GM21723 (cell line): Measurements from ENCODE around the gene ZNF813.
"Not testable (repeated sequence)": the region's sequence is repeated elsewhere in the genome, so short reads cannot be mapped to it uniquely, and the experiment has no call there.

Experiments used
- ATAC-seq: cut with Tn5 transposase; IDR thresholded peaks from one replicate; pipeline ENCODE4 v1.9.1; 2021; ENCODE audit warnings: mild to moderate bottlenecking, moderate library complexity; ENCODE audit not compliant: unreplicated experiment

The ZNF813 gene

GRCh38 chr19:53475470-53475869 lies 7.9 kb downstream of the ZNF813 start:
- not testable (repeated sequence) for ATAC-seq

DNA sequence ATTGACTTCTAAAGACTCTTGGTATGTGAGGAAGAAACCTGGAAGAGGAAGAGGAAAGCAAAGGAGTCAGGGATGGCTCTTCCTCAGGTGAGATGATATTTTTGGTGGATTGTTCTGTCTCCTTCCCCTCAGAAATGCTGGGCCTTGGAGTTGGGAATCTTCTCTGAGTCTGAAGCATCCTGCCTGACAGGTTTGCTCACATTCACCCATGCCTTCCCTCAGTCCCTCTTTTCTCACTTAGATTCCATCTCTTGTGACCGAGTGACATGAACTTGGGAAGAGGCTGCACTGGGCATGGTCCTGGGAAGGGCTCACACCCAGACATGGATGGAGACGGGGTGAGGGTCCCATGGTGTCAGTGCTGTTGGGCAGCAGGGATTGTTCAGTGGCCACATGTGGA lies 16.2 kb downstream of the ZNF813 start:
- ATAC-seq = not testable (repeated sequence)

DNA sequence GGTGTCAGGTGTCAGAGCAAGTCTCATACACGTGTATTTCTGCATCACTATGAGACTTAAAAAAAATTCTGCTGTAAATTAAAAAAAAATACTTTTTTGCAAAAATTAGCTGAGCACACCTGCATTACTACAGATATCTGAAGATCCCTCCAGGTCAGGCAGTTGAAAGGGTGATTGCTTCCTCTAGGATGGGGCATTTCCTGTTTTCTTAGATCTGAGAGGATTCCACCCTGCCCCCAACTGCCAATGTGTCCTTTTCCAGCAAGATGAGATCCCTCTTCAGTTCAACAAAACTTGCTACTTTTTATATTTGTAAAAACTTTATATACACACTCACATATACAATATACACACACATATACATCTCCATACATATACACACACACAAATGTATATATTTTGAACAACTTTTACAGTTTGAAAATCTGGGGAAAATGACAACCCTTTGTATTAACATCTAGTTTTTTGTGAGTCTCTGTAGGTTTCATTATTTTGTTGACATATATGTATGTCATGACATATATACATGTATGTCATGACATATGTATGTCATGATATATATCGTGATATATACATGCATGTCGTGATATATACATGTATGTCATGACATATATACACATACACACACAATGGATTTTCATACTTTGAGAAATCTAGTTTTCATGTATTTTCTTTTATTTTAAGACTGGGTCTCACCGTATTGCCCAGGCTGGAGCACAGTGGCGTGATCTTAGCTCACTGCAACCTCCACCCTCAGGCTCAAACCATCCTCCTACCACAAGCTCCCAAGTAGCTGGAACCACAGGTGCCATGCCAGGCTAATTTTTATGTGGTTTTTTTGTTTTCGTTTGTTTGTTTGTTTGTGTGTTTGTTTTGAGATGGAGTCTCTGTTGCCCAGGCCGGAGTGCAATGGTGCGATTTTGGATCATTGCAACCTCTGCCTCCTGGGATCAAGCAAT lies 17.8 kb downstream of the ZNF813 start:
- no peak for ATAC-seq

GRCh38 chr19:53492153-53492552 lies 24.6 kb downstream of the ZNF813 start:
- ATAC-seq = no peak

DNA sequence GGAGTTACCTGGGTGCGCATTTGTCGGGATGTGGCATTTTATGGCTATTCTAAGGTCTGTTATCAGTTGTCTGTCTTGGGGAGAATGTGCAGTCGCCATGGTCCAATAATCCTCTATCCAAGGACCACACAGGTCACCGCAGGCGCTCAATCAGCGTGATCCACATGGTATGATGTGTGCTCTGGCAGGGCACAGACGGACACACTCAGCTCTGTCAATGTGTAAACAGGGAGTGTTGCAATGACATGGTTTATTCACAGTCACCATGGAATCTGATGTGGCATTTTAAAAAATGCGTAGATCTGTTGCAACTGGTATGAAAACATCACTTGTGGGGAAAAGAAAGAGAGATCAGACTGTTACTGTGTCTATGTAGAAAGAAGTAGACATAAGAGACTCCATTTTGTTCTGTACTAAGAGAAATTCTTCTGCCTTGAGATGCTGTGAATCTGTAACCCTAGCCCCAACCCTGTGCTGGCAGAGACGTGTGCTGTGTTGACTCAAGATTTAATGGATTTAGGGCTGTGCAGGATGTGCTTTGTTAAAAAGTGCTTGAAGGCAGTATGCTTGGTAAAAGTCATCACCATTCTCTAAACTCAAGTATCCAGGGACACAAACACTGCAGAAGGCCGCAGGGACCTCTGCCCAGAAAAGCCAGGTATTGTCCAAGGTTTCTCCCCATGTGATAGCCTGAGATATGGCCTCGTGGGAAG lies 29.9 kb downstream of the ZNF813 start:
- ATAC-seq = not testable (repeated sequence)

GRCh38 chr19:53498024-53498395 lies 30.5 kb downstream of the ZNF813 start:
- not testable (repeated sequence) for ATAC-seq

DNA sequence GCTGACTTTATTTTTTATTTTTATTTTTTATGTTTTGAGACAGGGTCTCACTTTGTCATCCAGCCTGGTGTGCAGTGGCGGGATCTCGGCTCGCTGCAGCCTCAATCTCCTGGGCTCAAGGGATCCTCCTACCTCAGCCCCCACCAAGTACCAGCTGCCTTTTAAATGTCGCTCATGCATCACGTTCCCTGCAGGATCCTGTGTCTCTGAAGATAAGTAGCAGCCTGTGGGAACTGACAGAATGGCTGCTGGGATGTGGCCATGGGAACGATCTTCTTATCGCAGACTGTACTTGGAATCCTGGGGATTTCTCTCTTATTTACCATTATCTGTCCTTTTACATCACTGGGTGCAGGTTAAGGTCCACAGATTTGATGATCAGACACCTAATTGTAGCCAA lies 35.6 kb downstream of the ZNF813 start:
- not testable (repeated sequence) for ATAC-seq

GRCh38 chr19:53503671-53504364 lies 36.3 kb downstream of the ZNF813 start:
- ATAC-seq = not testable (repeated sequence)

DNA sequence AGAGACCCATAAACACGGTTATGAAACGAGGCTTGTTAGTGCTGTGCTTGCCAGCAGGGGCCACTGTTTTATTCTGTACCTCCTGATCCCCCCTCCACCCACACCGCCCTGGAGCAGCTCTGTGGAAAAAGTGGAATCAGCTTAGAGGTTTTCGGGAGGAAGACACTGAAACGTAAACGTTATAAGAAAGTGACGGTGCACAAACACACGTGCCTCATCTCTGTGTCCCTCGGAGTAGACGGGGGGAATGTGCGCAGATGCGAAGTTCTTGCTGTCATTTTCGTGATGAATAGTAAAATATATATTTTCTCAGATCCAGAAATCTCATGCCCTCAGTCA lies 36.8 kb downstream of the ZNF813 start:
- not testable (repeated sequence) for ATAC-seq

DNA sequence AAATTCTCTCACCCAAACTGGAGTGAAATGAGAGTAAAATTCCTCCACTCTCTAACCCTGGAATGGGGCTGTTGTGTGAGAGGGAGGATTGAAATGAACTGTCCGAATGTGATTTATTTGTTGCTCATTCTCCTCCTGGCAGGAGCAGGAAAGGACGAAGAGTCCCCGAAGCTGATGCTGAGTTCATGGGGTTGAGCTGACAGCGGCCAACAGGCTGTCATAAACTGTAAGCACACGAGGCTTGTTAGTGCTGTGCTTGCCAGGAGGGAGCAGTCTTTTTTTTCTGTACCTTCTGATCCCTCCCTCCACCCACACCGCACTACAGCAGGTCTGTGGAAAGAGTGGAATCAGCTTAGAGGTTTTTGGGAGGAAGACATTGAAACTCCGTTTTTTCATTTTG lies 37.4 kb downstream of the ZNF813 start:
- ATAC-seq = no peak

GRCh38 chr19:53506728-53507127 lies 39.2 kb downstream of the ZNF813 start:
- ATAC-seq = no peak

GRCh38 chr19:53507523-53508442 lies 40.2 kb downstream of the ZNF813 start:
- no peak for ATAC-seq

DNA sequence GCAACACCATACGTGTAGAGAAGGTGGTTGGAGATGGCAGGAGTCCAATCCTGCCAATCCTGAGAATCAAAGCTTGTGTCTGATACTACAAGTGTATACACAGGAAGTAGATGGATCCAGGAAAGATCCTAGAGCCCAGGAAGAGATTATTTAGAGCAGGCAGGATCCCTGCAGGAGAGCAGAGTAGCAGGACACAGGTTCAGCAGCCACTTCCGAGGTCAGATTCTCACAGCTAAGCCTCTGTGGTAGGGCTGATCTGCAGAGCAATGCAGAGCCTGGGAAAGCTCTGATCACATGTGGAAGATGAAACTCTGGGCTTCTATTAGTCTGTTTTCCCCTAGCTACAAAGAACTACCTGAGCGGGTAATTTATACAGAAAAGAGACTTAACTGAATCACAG lies 41.9 kb downstream of the ZNF813 start:
- ATAC-seq = no peak

DNA sequence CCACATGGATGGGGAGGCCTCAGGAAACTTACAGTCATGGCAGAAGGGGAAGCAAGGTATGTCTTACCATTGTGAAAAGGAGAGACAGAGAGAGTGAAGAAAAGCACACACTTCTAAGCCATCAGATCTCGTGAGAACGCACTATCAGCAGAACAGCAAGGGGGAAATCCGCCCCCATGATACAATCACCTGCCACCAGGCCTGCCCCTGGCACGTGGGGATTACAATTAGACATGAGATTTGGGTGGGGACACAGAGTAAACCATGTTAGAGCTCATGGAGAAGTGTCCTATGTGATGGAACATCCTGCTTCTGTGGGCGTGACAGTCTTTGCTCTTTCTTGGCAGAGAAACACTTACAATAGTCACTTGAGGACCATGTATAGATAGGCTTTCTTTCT lies 42.3 kb downstream of the ZNF813 start:
- ATAC-seq = no peak

GRCh38 chr19:53511357-53511756 lies 43.8 kb downstream of the ZNF813 start:
- ATAC-seq = no peak

GRCh38 chr19:53511933-53512374 lies 44.4 kb downstream of the ZNF813 start:
- no peak for ATAC-seq

DNA sequence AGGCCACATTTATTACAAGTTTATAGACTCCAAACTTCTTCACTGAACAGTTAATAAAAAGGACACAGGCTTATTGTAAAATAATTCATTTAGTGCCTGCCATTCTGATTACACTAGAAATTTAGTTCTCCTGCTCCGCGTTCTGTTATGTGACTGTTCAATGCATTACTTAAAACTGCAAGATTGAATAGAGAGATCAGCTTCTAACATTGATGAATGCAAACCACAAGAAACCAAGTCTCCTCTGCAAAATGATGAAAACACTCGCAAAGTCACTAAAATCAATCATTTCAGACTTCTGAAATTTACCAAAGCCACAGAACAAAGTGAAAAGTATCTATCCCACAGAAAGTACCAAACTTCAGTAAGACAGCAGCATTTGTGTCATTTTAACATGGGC lies 47.5 kb downstream of the ZNF813 start:
- ATAC-seq = not testable (repeated sequence)

DNA sequence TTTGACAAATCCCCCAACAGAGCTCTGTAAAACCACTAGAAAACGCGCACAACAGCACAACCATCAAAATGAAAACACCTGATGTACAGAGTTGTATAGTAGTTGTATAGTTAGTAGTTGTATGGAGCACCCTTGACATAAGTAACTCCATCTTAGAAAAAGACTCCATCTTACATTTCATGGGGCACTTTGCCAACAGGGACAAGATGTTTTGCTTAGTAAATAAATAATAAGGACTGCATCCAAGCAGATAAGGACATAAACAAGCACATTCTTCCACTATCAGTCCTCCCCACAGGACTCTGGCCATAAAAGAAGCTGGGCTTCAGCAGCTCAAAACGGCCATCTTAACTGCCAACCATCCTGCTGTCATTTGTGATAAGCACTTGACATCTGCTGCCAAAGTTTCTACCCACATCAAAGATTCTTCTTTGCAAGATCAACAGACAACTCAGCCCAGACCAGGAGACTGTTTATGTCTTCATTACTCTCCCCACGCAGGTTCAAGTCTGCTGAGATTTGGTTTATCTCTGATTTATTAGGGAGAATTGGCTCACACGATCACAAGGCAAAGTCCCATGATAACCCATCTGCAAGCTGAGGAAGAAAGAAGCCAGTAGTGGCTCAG lies 49.7 kb downstream of the ZNF813 start:
- ATAC-seq = no peak

- no peak for ATAC-seq
Measured at GRCh38 chr19:53518121-53518520, 50.6 kb downstream of the ZNF813 start.

DNA sequence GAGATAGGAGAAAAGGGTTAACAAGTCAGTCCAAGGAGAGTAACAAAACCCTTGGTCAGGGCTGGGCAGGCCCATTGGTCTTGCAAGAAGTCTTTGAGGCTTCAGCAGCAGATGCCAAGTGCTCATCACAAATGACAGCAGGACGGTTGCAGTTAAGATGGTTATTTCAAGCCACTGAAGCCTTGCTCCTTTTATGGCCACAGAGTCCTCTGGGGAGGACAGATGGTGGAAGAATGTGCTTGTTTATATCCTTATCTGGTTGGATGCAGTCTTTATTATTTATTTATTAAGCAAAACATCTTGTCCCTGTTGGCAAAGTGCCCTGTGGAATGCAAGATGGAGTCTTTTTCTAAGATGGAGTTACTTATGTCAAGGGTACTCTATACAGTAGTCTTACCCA lies 51.2 kb downstream of the ZNF813 start:
- no peak for ATAC-seq
